ENCODE data around the gene EDN3.

DNA sequence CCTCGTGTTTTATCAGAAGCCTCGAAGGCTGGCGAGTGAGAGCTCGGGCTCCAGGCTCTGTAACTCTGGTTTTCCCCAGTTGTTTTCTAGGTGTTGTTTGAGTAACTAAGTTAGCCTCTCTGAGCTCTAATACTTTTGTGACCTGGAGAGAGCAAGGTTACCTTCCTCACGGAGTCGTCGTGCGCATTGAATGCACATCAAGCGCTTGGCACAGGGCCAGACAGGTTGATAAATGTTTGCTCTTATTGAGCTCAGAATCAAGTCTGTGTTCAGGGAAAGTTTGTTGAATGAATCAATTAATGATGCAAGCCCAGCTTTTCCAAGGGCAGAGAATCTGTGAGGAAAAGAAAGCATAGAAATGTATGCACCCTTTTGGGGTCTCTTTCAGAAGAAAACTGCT, 33.5 kb downstream of the EDN3 start:
- TF ChIP-seq SP1 (IDR thresholded peaks at IDR 0.05; ENCODE audit: low read depth) (no peak), POLR2AphosphoS5 (IDR thresholded peaks at IDR 0.05; ENCODE audit: low read depth, low read length) (no peak), ZFX (IDR thresholded peaks at IDR 0.05) (no peak), SRF (IDR thresholded peaks at IDR 0.05; ENCODE audit: low read depth) (no peak), EGR1 (IDR thresholded peaks at IDR 0.05; ENCODE audit: low read depth) (no peak), POLR2A (IDR thresholded peaks at IDR 0.05; ENCODE audit: borderline replicate concordance, extremely low read depth, insufficient read depth, insufficient read length) (no peak), ZNF274 (IDR thresholded peaks at IDR 0.05; ENCODE audit: low read depth, low read length) (no peak), CEBPB (IDR thresholded peaks at IDR 0.05; ENCODE audit: low read depth) (no peak), EZH2 (IDR thresholded peaks at IDR 0.05) (no peak), TCF7L2 (IDR thresholded peaks at IDR 0.05; ENCODE audit: borderline replicate concordance, extremely low read depth, insufficient read depth, insufficient read length) (no peak)
- TF ChIP-seq, protein P1, sequence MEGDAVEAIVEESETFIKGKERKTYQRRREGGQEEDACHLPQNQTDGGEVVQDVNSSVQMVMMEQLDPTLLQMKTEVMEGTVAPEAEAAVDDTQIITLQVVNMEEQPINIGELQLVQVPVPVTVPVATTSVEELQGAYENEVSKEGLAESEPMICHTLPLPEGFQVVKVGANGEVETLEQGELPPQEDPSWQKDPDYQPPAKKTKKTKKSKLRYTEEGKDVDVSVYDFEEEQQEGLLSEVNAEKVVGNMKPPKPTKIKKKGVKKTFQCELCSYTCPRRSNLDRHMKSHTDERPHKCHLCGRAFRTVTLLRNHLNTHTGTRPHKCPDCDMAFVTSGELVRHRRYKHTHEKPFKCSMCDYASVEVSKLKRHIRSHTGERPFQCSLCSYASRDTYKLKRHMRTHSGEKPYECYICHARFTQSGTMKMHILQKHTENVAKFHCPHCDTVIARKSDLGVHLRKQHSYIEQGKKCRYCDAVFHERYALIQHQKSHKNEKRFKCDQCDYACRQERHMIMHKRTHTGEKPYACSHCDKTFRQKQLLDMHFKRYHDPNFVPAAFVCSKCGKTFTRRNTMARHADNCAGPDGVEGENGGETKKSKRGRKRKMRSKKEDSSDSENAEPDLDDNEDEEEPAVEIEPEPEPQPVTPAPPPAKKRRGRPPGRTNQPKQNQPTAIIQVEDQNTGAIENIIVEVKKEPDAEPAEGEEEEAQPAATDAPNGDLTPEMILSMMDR (IDR thresholded peaks at IDR 0.05 in 2 of 3, conservative IDR thresholded peaks at IDR 0.05 in 1 of 3; ENCODE audit: borderline replicate concordance in 1 of 3, insufficient read depth in 1 of 3, low read depth in 2 of 3, low read length in 2 of 3), result no peak
- TF ChIP-seq, protein P2, sequence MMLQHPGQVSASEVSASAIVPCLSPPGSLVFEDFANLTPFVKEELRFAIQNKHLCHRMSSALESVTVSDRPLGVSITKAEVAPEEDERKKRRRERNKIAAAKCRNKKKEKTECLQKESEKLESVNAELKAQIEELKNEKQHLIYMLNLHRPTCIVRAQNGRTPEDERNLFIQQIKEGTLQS (IDR thresholded peaks at IDR 0.05), result no peak

Measured in HCT116 (cell line).